Progenitor cell of endocrine pancreas (in vitro differentiated cells): ENCODE measurements around the gene ACYP2. TPM values are rescaled to one million over a fixed set of nuclear protein-coding genes. Genes with fewer than 3 reads are reported as not detected.

Source experiments
- DNase-seq: peaks from one replicate; pipeline ENCODE4 v3.0.0; 2021; ENCODE audit warnings: low spot score; ENCODE audit not compliant: unreplicated experiment
- H3K27ac Mint-ChIP-seq: 2 replicates; pipeline ENCODE4 v1.8.0; 2021; ENCODE audit warnings: mild to moderate bottlenecking, moderate library complexity, mixed read lengths
- H3K27me3 Mint-ChIP-seq: 2 replicates; pipeline ENCODE4 v1.8.0; 2021; ENCODE audit warnings: mixed read lengths
- H3K36me3 Mint-ChIP-seq: 2 replicates; pipeline ENCODE4 v1.8.0; 2022; ENCODE audit warnings: mixed read lengths; ENCODE audit not compliant: insufficient read depth
- H3K4me1 Mint-ChIP-seq: 2 replicates; pipeline ENCODE4 v1.8.0; 2021; ENCODE audit warnings: low read depth, mixed read lengths
- H3K4me3 Mint-ChIP-seq: 2 replicates; pipeline ENCODE4 v1.8.0; 2021; ENCODE audit warnings: low read depth, mild to moderate bottlenecking, moderate library complexity, mixed read lengths
- H3K9me3 Mint-ChIP-seq: 2 replicates; pipeline ENCODE4 v1.8.0; 2021; ENCODE audit warnings: low read depth, mixed read lengths
- CTCF ChIP-seq: fragments of 200-600 bp; sonication (generic); IDR thresholded peaks from one replicate; pipeline ENCODE4 v1.5.0; 2021; ENCODE audit warnings: antibody characterized with exemption, mild to moderate bottlenecking; ENCODE audit not compliant: unreplicated experiment
- total RNA-seq: library from RNA; stranded (reverse); gene quantifications from 2 replicates; pipeline ENCODE4 v1.2.1, GENCODE V29; 2021

Gene ACYP2
- total RNA-seq, 1 donor from 2014 or later: 8.6 TPM

- Mint-ChIP-seq H3K27me3 (no peaks in the 10 kb centered on the region), H3K4me3 (no peak overlapping the region), H3K27ac (no peak overlapping the region), H3K36me3 (peaks cover 4% of the 10 kb centered on the region), H3K4me1 (peaks cover 2% of the 10 kb centered on the region), H3K9me3 (no peaks in the 10 kb centered on the region)
- no peak for TF ChIP-seq CTCF
- DNase-seq: no peak
These were observed 138.8 kb downstream of the ACYP2 start for GRCh38 chr2:54254180-54254579.

DNA sequence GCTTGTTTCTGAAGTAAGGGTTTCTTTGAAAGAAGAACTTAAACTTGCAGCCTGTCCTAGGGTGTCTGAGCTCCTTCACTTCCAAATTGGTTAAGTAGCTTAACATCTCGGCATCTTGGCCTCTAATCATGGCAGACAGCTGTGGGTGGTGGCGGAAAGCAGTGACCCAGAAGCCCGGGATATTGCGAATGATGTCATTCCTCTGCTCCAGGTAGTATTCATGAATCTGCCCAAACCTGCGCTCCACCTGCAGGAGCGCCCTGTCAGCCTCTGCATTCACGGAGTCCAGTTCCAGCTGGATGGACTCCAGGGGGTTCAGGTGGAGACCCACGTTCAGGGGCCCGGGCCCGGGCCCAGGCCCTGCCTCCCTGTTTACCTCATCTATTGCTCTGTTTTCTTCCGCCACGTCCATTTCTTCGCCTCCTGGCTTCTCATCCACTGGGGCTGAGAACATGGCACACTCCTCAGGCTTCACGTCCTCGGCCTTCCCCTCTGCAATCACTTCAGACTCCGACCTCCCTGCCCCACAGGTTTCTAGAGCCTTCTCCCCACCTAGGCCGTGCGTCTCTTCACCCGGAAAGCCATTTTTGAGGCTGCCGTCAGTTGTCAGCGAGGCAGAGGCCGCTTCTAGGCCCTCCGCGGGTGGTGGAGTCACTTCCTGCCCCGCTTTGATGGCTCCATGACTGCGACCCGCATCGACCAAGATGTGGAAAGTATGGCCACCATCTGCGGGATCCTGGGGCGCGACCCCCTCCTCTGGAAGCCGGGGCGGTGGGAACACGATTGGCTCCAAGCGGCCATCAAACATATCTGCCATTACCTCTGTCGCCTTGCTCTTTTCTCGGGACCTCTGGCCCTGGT is 140.0 kb downstream of the ACYP2 start:
- TF ChIP-seq CTCF: no peak
- H3K27me3 Mint-ChIP-seq: no peaks in the 10 kb centered on the region

DNA sequence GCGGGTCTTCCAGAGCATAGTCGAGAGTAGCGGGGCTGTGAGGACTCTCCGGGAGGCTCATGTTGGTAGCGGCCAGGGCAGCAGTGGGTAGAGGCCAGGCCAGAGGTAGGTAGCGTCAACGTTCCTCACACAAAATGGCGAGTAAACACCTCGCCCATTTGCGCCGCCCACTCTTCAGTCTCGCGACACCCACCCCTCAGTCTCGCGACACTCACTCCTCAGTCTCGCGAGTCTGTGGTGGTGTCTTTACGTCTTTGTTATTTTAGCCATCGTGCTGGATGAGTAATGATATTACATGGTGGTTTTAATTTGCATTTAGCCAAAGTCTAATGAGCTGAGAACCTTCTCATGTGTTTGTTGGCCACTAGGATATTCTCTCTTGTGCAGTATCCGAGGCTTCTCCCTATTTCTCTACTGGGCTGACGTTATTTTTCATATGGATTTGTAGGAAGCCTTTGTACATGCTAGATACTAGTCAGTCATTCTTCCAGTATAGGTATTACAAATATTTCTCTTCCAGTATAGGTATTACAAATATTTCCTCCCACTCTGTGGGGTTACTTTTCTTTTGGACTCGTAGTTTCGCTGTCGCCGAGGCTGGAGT is 140.8 kb downstream of the ACYP2 start, which contains the start of gene TSPYL6:
TSPYL6 (minus strand) TSS at position 139 of the 604 bp plus-strand sequence; CDS start at position 61, 78 bp downstream.
- H3K27me3 Mint-ChIP-seq: no peaks in the 10 kb centered on the region
- H3K36me3 Mint-ChIP-seq: peaks cover 4% of the 10 kb centered on the region
- TF ChIP-seq CTCF: no peak
- no peak for DNase-seq
- no peaks in the 10 kb centered on the region for H3K9me3 Mint-ChIP-seq
- no peak within 1 kb of the TSS for H3K4me3 Mint-ChIP-seq
- no peak within 1 kb of the TSS for H3K27ac Mint-ChIP-seq
- H3K4me1 Mint-ChIP-seq: peaks cover 2% of the 10 kb centered on the region

More for the DNA sequence above, 140.0 kb downstream of the ACYP2 start:
- peaks cover 4% of the 10 kb centered on the region for H3K36me3 Mint-ChIP-seq
- no peaks in the 10 kb centered on the region for H3K4me1 Mint-ChIP-seq
- no peak for DNase-seq
- H3K27ac Mint-ChIP-seq: no peak overlapping the region
- no peak overlapping the region for H3K4me3 Mint-ChIP-seq
- H3K9me3 Mint-ChIP-seq: no peaks in the 10 kb centered on the region

DNA sequence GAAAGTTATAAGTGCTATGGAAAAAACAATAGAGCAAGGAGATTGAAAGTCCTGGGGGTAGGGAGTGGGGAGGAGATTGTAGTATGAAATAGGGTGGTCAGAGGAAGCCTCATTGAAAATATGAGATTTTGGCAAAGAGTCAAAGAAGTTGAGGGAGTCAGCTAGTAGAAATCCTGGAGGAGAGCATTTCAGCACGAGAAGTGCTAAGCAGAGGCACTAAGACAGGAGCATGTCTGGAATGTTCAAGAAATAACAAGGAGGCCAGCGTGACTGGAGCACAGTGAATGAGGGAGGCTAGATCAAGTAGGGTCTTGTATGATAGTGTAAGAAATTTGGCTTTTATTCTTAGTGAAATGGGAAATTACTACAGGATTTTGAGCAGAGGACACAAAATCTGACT is 142.8 kb downstream of the ACYP2 start:
- H3K9me3 Mint-ChIP-seq: peaks cover 4% of the 10 kb centered on the region
- peaks cover 7% of the 10 kb centered on the region for H3K4me1 Mint-ChIP-seq
- no peak overlapping the region for H3K27ac Mint-ChIP-seq
- H3K4me3 Mint-ChIP-seq: no peak overlapping the region
- no peak for TF ChIP-seq CTCF
- no peak for DNase-seq
- peaks cover 2% of the 10 kb centered on the region for H3K36me3 Mint-ChIP-seq
- no peaks in the 10 kb centered on the region for H3K27me3 Mint-ChIP-seq

DNA sequence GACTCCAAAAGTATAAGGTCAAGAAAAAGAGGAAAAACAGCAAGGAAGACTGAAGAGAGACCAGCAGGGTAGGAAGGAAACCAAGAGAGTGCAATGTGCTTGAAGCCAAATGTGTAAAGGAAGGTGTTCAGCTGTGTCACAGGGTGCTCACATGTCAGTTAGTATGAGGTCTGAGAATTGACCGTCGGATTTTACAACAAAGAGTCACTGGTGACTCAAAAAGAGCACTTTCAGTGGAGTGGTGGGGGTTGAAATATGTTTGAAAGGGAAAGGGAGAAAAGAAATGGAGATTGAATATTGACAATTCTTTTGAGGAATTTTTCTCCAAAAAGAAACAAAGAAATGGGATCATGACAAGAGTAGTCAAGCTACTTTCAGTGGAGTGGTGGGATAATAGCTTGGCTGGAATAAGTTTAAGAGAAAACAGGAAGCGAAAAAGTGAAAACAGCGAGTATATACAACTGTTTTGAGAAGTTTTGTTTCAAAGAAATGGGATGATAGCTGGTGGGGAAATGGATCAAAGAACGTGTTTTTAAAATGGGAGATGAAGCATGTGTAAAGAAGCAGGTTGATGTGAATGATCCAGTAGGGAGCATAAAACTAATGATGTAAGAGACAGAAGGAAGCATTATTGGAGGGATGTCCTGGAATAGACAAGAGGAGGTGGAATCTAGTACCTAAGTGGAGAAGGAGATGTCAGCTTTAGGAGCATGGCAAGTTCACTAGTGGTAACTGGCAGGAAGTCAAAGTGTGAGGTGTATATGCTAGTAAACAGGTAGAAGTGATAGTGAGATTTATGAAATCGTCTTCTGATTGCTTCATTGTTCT is 144.2 kb downstream of the ACYP2 start:
- Mint-ChIP-seq H3K4me1 (peaks cover 7% of the 10 kb centered on the region), H3K27ac (no peak overlapping the region), H3K4me3 (no peak overlapping the region), H3K36me3 (peaks cover 3% of the 10 kb centered on the region), H3K9me3 (peaks cover 12% of the 10 kb centered on the region), H3K27me3 (no peaks in the 10 kb centered on the region)
- TF ChIP-seq CTCF: no peak
- no peak for DNase-seq
